GM19328 (cell line): ENCODE data around the gene PCDH7.

ENCODE experiments used
- ATAC-seq: cut with Tn5 transposase; IDR thresholded peaks from one replicate; pipeline ENCODE4 v1.9.1; 2021; ENCODE audit warnings: mild to moderate bottlenecking, moderate library complexity; ENCODE audit not compliant: unreplicated experiment

The PCDH7 gene, protein sequence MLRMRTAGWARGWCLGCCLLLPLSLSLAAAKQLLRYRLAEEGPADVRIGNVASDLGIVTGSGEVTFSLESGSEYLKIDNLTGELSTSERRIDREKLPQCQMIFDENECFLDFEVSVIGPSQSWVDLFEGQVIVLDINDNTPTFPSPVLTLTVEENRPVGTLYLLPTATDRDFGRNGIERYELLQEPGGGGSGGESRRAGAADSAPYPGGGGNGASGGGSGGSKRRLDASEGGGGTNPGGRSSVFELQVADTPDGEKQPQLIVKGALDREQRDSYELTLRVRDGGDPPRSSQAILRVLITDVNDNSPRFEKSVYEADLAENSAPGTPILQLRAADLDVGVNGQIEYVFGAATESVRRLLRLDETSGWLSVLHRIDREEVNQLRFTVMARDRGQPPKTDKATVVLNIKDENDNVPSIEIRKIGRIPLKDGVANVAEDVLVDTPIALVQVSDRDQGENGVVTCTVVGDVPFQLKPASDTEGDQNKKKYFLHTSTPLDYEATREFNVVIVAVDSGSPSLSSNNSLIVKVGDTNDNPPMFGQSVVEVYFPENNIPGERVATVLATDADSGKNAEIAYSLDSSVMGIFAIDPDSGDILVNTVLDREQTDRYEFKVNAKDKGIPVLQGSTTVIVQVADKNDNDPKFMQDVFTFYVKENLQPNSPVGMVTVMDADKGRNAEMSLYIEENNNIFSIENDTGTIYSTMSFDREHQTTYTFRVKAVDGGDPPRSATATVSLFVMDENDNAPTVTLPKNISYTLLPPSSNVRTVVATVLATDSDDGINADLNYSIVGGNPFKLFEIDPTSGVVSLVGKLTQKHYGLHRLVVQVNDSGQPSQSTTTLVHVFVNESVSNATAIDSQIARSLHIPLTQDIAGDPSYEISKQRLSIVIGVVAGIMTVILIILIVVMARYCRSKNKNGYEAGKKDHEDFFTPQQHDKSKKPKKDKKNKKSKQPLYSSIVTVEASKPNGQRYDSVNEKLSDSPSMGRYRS (N-terminal part only)

DNA sequence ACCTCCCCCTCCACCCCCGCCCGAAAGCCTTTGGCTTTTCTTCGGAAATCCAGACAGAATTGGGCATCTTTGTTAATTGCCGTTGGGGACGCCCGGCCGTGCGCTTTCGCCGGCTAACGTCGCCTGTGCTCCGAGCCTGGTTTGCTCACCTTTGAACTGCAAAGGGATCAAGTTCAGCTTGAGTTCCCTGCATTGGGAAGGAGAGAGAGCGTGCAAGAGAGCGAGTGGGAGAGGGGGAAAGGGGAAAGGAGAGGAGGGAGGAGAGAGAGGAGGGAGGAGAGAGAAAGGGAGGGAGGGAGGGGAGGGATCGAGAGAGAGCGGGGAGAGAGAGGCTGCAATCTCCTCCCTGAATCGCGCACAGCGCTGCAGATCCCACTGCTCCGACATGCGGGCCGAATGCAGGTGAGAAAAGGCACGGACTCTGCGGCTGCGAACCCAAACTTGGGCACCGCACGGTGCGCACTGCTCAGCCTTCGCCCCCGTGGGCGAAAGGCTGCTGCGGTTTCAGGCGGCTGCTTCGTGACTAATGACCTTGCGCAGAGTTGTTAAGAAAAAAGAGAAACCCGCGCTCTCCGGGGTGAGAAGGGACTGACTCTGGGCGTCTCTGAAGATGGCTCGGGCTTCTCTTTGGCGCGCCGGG is at the start of gene PCDH7:
Gene PCDH7 (plus strand): TSS at position 349 of the 640 bp plus-strand sequence. CDS start 1,054 bp downstream, outside the sequence.
- ATAC-seq: no peak

DNA sequence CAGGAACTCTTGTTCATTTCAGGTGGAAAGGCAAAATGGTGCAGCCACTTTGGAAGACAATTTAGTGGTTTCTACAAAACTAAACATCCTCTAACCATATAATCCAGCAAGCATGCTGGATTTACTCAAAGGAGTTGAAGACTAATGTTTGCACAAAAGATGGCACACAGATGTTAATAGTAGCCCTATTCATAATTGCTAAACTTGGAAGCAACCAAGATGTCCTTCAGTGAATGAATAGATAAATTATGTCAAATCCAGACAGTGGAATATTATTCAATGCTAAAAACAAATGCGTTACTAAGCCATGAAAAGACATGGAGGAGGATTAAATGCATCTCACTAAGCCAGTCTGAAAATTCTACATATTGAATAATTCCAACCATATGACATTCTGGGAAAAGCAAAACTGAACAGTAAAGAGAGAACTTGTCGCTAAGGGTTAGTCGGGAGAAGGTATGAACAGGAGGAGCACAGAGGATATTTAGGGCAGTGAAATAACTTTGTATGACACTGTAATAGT is 48.2 kb upstream of the PCDH7 start:
- no peak for ATAC-seq

DNA sequence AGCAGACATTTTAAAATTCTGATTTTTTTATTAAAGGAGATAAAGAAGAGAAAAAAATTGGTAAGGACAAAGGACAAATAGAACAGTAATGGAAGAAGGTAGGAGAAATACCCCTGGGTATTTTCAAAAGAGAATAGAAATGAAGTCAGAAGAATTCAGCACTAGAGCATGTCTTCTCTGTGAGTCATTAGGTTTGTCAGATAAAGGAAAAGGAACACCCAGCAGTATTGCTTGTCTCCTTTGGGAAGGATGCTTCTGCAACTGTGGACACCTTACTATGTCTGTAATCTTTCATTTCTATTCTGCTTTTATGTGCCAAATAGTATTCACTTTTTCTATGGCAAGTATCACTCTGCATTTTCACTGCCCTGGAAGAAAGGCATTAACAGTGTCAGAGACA is 24.0 kb upstream of the PCDH7 start:
- ATAC-seq: no peak

DNA sequence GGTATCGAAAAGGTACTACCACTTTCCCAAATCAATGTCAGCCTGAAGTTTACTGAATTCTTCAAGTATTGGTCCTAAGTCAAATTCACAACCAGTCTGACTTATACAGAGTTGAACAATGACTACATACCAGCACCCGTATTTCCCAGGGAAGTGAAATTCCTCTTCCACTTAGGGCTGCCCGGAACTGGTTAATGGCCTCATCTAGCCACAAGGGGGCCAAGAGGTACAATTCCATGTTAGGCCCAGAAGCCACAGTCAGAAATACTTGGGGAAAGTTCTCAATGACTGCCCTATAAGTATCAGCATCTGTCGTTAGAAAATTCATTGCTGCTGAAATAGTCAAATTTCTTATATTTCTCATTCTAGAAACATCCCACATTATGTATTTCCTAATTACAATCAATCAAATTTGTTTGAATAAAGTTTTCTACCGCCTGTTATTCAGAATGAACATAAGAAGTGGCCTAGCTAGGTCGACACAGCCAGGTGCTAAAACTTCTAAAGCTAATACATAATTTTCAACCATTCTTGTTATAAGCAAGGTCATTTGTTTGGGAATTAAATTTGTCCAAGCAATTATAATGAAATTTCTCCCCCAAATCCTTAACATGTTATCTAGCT is 5.6 kb upstream of the PCDH7 start:
- peak; percentile 55 for ATAC-seq

DNA sequence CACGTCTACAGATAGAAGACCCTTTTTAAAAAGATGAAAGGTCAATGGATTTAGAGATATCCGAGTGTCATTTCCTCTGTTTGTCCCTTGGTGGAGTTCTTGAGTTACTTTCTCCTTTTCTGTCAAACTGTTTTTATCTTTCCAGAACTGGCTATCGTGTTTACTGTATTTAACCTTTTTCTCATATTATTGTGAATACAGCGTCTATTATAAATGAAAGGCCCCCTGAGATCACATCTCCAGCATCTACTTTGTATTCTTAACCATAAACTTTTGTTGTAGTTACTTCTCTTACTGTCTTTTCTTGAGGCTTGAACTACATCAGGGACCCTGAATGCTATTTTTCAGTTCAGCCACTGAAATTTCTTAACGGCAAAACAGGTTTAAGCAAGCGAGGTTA is 4.0 kb upstream of the PCDH7 start:
- ATAC-seq: no peak

DNA sequence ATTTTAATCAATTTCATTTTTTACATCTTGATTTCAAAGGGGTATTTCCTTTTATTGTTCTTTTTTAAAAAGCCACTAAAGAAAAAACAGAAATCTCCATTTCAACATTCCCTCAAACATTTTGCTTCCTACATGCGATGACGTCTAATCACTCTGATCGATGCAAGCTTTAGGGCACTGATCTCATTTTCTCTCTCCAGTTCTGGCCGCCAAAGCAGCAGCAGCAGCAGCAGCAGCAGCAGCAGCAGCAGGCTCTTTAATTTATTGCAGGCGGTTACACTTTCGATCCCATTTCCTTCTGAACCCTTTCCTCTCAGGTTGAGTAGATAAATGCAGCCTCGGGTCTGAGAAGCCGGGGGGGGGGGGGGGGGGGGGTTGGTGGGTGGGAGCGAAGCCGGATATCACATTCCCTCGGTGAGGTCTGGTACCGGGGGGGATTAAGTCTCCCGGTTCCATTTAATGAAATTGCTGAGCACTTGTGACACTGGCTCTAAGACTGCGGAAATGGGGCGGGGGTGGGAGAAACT is 3.4 kb upstream of the PCDH7 start:
- no peak for ATAC-seq

DNA sequence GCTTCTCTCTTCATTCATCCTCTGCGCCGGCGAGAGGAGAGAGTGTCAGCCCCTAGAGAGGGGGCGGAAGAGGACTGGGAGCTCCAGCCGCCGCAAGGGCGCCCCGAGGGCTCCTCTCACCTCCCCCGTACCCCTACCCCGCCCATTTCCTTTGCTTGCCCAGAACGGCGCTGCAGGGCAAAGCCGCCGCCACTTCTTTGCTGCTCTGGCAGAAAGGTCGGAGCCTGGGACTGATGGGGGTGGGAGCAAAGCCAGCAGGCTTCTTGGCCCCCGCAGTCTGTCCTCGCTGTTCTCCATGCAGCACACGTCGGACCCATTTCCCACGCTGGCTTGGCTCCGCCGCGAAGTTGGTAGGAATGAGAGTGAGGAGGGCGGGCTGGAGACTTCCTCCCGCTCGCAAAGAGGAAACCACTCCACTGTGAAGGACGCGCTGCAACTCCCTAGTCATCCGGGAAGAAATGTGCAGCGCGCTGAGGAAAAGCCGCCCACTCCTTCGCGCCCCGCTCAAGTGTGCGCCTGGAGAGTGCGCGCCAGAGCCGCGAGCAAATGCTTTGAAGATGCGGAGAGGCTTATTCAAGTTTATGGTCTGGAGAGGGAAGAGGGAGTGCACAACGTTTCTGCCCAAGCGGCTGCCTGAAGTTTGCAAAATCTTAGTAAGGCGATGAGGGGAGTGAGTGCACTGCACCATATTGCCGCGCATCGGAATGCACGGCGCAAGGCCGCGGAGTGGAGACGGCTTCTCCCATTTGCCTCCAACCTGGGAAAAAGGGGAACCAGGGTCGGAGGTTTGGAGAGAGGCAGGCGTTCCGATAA is 2.8 kb upstream of the PCDH7 start:
- no peak for ATAC-seq

DNA sequence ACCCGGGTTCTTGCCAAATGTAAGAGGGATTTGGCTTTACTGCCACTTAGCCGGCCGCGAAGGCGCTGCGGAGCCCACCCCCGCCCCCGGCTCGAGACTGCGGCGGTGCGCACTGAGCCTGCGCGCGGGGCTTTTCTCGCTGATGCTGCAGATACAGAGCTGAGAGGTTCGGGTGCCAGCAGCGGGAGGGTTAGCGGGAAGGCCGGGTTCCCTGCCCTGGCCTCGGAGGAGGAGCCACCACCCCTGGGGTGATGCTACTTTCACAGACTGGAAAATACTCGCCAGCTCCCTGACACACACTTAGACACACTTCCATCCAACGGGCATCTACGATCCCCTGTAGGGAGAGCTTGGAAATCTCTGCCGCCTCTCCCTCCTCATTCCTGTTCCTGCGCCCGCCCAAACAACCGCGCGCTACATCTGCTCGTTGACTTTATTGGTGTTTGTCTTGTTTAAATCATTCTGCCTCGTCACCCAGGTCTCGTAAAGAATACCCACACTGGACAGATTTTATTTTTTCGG is 2.1 kb upstream of the PCDH7 start:
- no peak for ATAC-seq

DNA sequence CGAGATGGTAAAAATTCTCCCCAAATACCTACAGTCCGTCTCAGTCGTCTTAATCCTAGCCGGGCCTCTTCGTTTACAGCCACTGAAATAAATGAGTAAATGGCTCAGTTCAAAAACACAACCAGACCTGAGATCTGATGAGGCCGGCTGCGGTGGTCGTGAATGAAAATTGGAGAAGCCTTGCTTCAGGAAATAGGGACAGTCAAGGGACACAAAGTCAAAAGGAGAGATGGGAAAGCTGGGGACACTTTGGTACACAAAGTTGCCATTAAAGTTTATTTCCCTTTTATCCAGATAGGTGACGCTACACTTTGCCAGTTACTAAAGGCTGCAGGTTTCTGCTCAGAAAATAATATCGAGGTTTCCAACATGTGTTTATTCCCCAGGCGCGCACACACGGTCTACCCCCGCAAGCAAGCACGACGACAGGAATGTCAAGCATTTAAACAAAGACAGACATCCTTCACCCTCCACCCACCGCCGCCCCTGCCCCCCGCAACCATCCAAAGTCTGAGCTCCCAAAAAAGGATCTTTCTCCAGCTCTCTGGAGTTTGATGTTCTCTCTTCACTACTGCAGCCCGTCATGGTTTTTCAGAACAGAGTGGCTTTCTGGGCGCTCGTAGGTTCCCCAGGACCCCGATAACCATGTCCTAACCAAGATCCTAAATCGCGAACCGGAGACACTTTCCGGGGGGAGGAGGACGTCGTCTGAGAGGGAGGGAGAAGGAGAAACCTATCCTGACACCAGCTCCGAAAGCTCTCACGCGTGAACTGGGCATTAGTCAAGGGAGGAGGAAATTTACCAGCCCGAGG is 1.3 kb upstream of the PCDH7 start:
- ATAC-seq: no peak

DNA sequence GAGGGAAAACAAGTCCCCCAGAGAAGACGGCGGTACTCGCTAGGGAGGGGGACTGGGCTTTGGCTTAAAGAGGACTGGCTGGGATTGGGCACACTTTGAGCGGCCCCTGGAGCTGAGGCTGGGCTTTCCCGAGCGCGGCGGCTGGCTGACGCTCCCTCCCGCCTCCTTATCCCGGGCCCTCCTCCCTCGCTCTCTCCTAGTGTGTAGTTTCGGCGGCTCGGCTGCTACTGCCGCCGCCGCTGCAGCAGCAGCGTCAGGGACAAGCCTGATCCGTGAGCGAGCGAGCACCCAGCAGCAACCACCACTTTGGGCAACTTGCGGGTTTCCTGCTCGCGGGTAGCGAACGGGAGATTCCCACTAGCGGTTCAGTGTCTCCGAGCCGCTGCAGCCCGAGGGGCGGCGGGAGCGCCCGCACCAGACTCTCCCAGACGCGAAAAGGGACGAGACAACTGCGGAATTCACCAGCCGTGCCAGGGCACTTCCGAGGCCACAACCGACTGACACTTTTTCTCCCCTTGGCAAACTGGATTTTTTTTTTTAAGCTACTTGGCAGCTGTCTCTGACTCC is 632 bp upstream of the PCDH7 start:
- ATAC-seq: no peak

DNA sequence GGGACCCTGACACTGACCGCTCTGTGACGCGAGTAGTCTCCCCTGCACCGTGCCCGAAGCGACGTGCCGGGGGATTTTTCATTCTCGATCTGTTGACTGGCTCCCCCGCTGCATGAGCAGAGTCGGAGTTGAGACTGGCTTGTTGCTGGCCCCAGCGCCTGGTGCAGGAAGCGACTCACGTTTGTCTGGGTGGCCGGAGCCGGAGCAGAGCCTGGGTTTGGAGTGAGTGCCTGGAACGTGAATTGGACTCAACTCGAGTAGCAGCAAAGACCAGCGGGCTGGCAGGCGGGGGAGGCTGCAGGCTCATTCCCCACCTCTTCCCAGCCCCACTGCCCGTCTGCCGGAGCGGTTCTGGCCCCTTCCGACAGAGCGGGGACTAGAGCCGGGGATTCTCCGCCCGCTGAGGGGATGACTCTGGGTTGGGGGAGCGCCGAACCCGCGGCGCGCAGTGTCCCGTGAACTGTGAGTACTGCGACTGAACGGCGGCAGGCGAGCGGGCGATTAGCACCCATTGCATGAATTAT is 554 bp downstream of the PCDH7 start:
- no peak for ATAC-seq

DNA sequence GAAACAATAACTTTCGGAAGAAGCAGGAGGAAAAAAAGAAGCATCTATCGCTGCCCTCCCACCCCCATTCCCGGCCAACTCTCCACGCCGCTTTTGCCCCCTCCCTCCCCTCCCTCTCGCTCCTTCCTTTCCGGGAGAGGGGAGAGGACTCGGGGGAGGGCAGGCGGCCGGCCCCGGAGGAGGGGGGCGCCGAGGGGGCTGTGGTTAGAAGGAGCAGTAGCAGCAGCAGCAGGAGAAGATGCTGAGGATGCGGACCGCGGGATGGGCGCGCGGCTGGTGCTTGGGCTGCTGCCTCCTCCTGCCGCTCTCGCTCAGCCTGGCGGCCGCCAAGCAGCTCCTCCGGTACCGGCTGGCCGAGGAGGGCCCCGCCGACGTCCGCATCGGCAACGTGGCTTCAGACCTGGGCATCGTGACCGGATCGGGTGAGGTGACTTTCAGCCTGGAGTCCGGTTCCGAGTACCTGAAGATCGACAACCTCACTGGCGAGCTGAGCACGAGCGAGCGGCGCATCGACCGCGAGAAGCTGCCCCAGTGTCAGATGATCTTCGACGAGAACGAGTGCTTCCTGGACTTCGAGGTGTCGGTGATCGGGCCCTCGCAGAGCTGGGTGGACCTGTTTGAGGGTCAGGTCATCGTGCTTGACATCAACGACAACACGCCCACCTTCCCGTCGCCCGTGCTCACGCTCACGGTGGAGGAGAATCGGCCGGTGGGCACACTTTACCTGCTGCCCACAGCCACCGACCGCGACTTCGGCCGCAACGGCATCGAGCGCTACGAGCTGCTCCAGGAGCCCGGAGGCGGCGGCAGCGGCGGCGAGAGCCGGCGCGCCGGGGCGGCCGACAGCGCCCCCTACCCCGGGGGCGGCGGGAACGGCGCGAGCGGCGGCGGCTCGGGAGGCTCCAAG is 1.3 kb downstream of the PCDH7 start:
- no peak for ATAC-seq

DNA sequence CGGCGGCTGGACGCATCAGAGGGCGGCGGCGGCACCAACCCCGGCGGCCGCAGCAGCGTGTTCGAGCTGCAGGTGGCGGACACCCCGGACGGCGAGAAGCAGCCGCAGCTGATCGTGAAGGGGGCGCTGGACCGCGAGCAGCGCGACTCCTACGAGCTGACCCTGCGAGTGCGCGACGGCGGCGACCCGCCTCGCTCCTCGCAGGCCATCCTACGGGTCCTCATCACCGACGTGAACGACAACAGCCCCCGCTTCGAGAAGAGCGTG is 1.9 kb downstream of the PCDH7 start:
- ATAC-seq: no peak

DNA sequence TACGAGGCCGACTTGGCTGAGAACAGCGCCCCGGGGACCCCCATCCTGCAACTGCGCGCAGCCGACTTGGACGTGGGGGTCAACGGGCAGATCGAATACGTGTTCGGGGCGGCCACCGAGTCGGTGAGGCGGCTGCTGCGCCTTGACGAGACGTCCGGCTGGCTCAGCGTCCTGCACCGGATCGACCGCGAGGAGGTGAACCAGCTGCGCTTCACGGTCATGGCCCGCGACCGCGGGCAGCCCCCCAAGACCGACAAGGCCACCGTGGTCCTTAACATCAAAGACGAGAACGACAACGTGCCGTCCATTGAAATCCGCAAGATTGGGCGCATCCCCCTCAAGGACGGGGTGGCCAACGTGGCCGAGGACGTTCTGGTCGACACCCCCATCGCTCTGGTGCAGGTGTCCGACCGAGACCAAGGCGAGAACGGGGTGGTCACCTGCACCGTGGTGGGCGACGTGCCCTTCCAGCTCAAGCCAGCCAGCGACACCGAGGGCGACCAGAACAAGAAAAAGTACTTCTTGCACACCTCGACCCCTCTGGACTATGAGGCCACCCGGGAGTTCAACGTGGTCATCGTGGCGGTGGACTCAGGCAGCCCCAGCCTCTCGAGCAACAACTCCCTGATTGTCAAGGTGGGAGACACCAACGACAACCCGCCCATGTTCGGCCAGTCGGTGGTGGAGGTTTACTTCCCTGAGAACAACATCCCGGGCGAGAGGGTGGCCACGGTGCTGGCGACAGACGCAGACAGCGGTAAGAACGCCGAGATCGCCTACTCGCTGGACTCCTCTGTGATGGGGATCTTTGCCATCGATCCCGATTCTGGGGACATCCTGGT is 2.4 kb downstream of the PCDH7 start:
- no peak for ATAC-seq

DNA sequence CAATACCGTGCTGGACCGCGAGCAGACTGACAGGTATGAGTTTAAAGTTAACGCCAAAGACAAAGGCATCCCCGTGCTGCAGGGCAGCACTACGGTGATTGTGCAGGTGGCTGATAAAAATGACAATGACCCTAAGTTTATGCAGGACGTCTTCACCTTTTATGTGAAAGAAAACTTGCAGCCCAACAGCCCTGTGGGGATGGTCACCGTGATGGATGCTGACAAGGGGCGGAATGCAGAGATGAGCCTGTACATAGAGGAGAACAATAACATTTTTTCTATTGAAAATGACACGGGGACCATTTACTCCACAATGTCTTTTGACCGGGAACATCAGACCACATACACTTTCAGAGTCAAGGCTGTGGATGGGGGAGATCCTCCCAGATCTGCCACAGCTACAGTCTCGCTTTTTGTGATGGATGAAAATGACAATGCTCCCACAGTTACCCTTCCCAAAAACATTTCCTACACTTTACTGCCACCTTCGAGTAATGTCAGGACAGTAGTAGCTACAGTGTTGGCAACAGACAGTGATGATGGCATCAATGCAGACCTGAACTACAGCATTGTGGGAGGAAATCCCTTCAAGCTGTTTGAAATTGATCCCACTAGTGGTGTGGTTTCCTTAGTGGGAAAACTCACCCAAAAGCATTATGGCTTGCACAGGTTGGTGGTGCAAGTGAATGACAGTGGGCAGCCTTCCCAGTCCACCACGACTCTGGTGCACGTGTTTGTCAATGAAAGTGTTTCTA is 3.2 kb downstream of the PCDH7 start:
- no peak for ATAC-seq

DNA sequence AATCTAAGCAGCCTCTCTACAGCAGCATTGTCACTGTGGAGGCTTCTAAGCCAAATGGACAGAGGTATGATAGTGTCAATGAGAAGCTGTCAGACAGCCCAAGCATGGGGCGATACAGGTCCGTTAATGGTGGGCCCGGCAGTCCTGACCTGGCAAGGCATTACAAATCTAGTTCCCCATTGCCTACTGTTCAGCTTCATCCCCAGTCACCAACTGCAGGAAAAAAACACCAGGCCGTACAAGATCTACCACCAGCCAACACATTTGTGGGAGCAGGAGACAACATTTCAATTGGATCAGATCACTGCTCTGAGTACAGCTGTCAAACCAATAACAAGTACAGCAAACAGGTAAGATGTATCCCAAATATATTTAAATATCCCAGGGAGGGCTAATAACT is 4.1 kb downstream of the PCDH7 start:
- no peak for ATAC-seq
